H1 (cell line): ENCODE results near the gene ASH1L. TPM values are rescaled to one million over a fixed set of nuclear protein-coding genes. Genes with fewer than 3 reads are reported as not detected.

Experiments
- CTCF ChIA-PET: fragments of 300-600 bp; sonication (Branson Sonifier 250); formaldehyde crosslinking; loops from one replicate; lab custom pipeline; 2021; ENCODE audit not compliant: partially characterized antibody; lab: Charles Lee
- POLR2A ChIA-PET: fragments of 300-600 bp; sonication (Branson Sonifier 250); formaldehyde crosslinking; loops from one replicate; lab custom pipeline; 2021; ENCODE audit warnings: inconsistent platforms; ENCODE audit not compliant: partially characterized antibody; lab: Charles Lee
- DNase-seq, 2 experiments: peaks; one replicate each; pipeline versions ENCODE4 v3.0.0 to v3.0.0-alpha.2; 2010 to 2022; ENCODE audit warnings: low spot score in 2 of 2, low read depth in 1 of 2, mixed read lengths in 1 of 2
- FAIRE-seq: peaks from 2 replicates; lab custom pipeline; 2011; peaks lifted over from hg19 to GRCh38; lab: Jason Lieb, UNC
- H2AFZ ChIP-seq: 2 replicates; pipeline ENCODE4 v1.8.1; 2012; ENCODE audit warnings: low read length, inconsistent platforms
- H2AK5ac ChIP-seq: 2 replicates; pipeline ENCODE4 v1.6.1; 2013; ENCODE audit warnings: low read depth, low read length
- H2BK120ac ChIP-seq: replicated peaks from 2 replicates; pipeline ENCODE3; 2013; ENCODE audit warnings: low read depth, low read length, inconsistent platforms
- H2BK12ac ChIP-seq: 2 replicates; pipeline ENCODE4 v1.6.1; 2013; ENCODE audit warnings: low read depth, low read length
- H2BK15ac ChIP-seq: 2 replicates; pipeline ENCODE4 v1.6.1; 2013; ENCODE audit warnings: low read length
- H2BK20ac ChIP-seq: 2 replicates; pipeline ENCODE4 v1.6.1; 2013; ENCODE audit warnings: low read length
- H2BK5ac ChIP-seq: 2 replicates; pipeline ENCODE4 v1.6.1; 2013; ENCODE audit warnings: low read depth, low read length
- H3K14ac ChIP-seq: 2 replicates; pipeline ENCODE4 v1.6.1; 2013; ENCODE audit warnings: inconsistent platforms; ENCODE audit not compliant: insufficient read length
- H3K18ac ChIP-seq: 2 replicates; pipeline ENCODE4 v1.6.1; 2013; ENCODE audit warnings: low read length; ENCODE audit errors: extremely low read depth
- H3K23ac ChIP-seq: 2 replicates; pipeline ENCODE4 v1.6.1; 2013; ENCODE audit warnings: inconsistent platforms; ENCODE audit not compliant: insufficient read length
- H3K23me2 ChIP-seq: 2 replicates; pipeline ENCODE4 v1.6.1; 2013; ENCODE audit warnings: low read depth, low read length
- H3K27ac ChIP-seq: 2 replicates; pipeline ENCODE4 v1.6.1; 2011; ENCODE audit warnings: low read depth, low read length, inconsistent platforms
- H3K27me3 ChIP-seq, 4 experiments: replicated peaks in 1 of 4; 1 replicate in 1 of 4; 2 replicates in 3 of 4; pipeline versions ENCODE4 v1.6.1 to v1.8.1; 2011 to 2013; ENCODE audit warnings: low read length in 3 of 4, mild to moderate bottlenecking in 3 of 4, inconsistent platforms in 2 of 4, mixed read lengths in 2 of 4, moderate library complexity in 1 of 4; ENCODE audit not compliant: control insufficient read depth in 3 of 4, insufficient read depth in 3 of 4; ENCODE audit errors: extremely low read depth in 1 of 4
- H3K36me3 ChIP-seq, 4 experiments: 2 replicates each; pipeline versions ENCODE4 v1.6.1 to v1.8.1; 2011 to 2013; ENCODE audit warnings: mild to moderate bottlenecking in 4 of 4, low read length in 3 of 4, moderate library complexity in 2 of 4, control low read depth in 1 of 4, inconsistent platforms in 1 of 4; ENCODE audit not compliant: insufficient read depth in 4 of 4, control insufficient read depth in 2 of 4
- H3K4ac ChIP-seq: replicated peaks from 2 replicates; pipeline ENCODE3; 2013; ENCODE audit warnings: low read length, low read depth, mixed read lengths, inconsistent platforms; ENCODE audit not compliant: insufficient read length
- H3K4me1 ChIP-seq, 4 experiments: replicated peaks in 1 of 4; 1 replicate in 1 of 4; 2 replicates in 3 of 4; pipeline versions ENCODE4 v1.6.1 to v1.8.1; 2011 to 2013; ENCODE audit warnings: low read length in 3 of 4, inconsistent platforms in 2 of 4, mixed read lengths in 1 of 4; ENCODE audit not compliant: insufficient read depth in 4 of 4, control insufficient read depth in 3 of 4
- H3K4me2 ChIP-seq, 2 experiments: 2 replicates each; pipeline versions ENCODE4 v1.6.1 to v1.8.1; 2011 to 2013; ENCODE audit warnings: low read depth in 2 of 2, low read length in 2 of 2, control low read depth in 1 of 2, inconsistent platforms in 1 of 2, mild to moderate bottlenecking in 1 of 2; ENCODE audit not compliant: insufficient read depth in 1 of 2
- H3K4me3 ChIP-seq, 4 experiments: fragments of 200-600, 300-600 bp in 1 of 4; sonication (generic), shearing (Covaris generic), sonication (Bioruptor Twin) in 1 of 4; 2 replicates each; pipeline versions ENCODE4 v1.5.1 to v1.8.1; 2011 to 2016; ENCODE audit warnings: low read length in 4 of 4, low read depth in 3 of 4, control low read depth in 2 of 4, inconsistent platforms in 2 of 4, mild to moderate bottlenecking in 2 of 4, mixed read lengths in 1 of 4, moderate library complexity in 1 of 4; ENCODE audit not compliant: insufficient read depth in 2 of 4; ENCODE audit errors: extremely low read depth in 1 of 4
- H3K56ac ChIP-seq: replicated peaks from 2 replicates; pipeline ENCODE3; 2013; ENCODE audit warnings: low read depth, mild to moderate bottlenecking, mixed read lengths, low read length, inconsistent platforms; ENCODE audit not compliant: insufficient read length
- H3K79me1 ChIP-seq: 2 replicates; pipeline ENCODE4 v1.6.1; 2013; ENCODE audit warnings: low read depth, low read length, control low read depth
- H3K79me2 ChIP-seq, 2 experiments: 2 replicates each; pipeline versions ENCODE4 v1.6.1 to v1.8.1; 2012 to 2013; ENCODE audit warnings: low read length in 2 of 2, mild to moderate bottlenecking in 2 of 2, inconsistent platforms in 1 of 2; ENCODE audit not compliant: insufficient read depth in 2 of 2, control insufficient read depth in 1 of 2
- H3K9ac ChIP-seq, 4 experiments: replicated peaks in 1 of 4; 1 replicate in 1 of 4; 2 replicates in 3 of 4; pipeline versions ENCODE4 v1.6.1 to v1.8.1; 2011 to 2013; ENCODE audit warnings: low read depth in 3 of 4, low read length in 3 of 4, control low read depth in 2 of 4, mild to moderate bottlenecking in 2 of 4, moderate library complexity in 2 of 4, inconsistent platforms in 1 of 4; ENCODE audit errors: extremely low read depth in 1 of 4
- H3K9me3 ChIP-seq, 2 experiments: 2 replicates each; pipeline versions ENCODE4 v1.6.1 to v1.8.1; 2012 to 2013; ENCODE audit warnings: mild to moderate bottlenecking in 2 of 2, moderate library complexity in 2 of 2, control low read depth in 1 of 2, inconsistent platforms in 1 of 2, low read depth in 1 of 2, low read length in 1 of 2, mixed read lengths in 1 of 2; ENCODE audit not compliant: insufficient read depth in 2 of 2
- H4K20me1 ChIP-seq, 2 experiments: replicated peaks in 1 of 2; 2 replicates each; pipeline versions ENCODE3 to v1.8.1; 2011 to 2013; ENCODE audit warnings: inconsistent platforms in 2 of 2, low read length in 2 of 2, mild to moderate bottlenecking in 1 of 2; ENCODE audit not compliant: insufficient read depth in 2 of 2, control insufficient read depth in 1 of 2
- H4K5ac ChIP-seq: 2 replicates; pipeline ENCODE4 v1.6.1; 2013; ENCODE audit warnings: low read length, low read depth, mixed read lengths, inconsistent platforms; ENCODE audit not compliant: insufficient read length
- H4K8ac ChIP-seq: 2 replicates; pipeline ENCODE4 v1.8.0; 2013; ENCODE audit warnings: mild to moderate bottlenecking, moderate library complexity, low read length, inconsistent platforms; ENCODE audit not compliant: insufficient read depth; ENCODE audit errors: extremely low read depth
- H4K91ac ChIP-seq: replicated peaks from 2 replicates; pipeline ENCODE3; 2013; ENCODE audit warnings: low read length, mixed read lengths, inconsistent platforms; ENCODE audit not compliant: insufficient read length
- BCL11A ChIP-seq, 2 experiments: IDR thresholded peaks; one replicate each; pipeline ENCODE4 v1.6.1; 2011; ENCODE audit warnings: low read depth in 2 of 2, low read length in 2 of 2, mild to moderate bottlenecking in 2 of 2
- GTF2F1 ChIP-seq: IDR thresholded peaks from 2 replicates; pipeline ENCODE4 v1.6.1; 2012; ENCODE audit warnings: low read depth, low read length, improper control_type of control experiment, borderline replicate concordance
- JUN ChIP-seq: IDR thresholded peaks from 2 replicates; pipeline ENCODE4 v1.6.1; 2011; ENCODE audit warnings: low read depth, mild to moderate bottlenecking, improper control_type of control experiment, low read length
- MAFK ChIP-seq: IDR thresholded peaks from 2 replicates; pipeline ENCODE4 v1.6.1; 2012; ENCODE audit warnings: low read depth, mild to moderate bottlenecking, improper control_type of control experiment, low read length
- NRF1 ChIP-seq: IDR thresholded peaks from 2 replicates; pipeline ENCODE4 v1.6.1; 2011; ENCODE audit warnings: mild to moderate bottlenecking, low read depth, low read length, improper control_type of control experiment
- RAD21 ChIP-seq, 2 experiments: IDR thresholded peaks in 1 of 2; conservative IDR thresholded peaks in 1 of 2; 2 replicates each; pipeline ENCODE4 v1.6.1; 2011; ENCODE audit warnings: low read depth in 2 of 2, low read length in 2 of 2, improper control_type of control experiment in 1 of 2, inconsistent platforms in 1 of 2, mild to moderate bottlenecking in 1 of 2, moderate library complexity in 1 of 2
- RBBP5 ChIP-seq: IDR thresholded peaks from 2 replicates; pipeline ENCODE4 v1.7.1; 2012; ENCODE audit warnings: low read depth, mild to moderate bottlenecking, inconsistent platforms, low read length, moderate library complexity, borderline replicate concordance
- RXRA ChIP-seq: IDR thresholded peaks from 2 replicates; pipeline ENCODE4 v1.6.1; 2011; ENCODE audit warnings: low read depth, mild to moderate bottlenecking, low read length, moderate library complexity; ENCODE audit not compliant: insufficient read depth
- SAP30 ChIP-seq: fragments of 300-600 bp; sonication (generic); IDR thresholded peaks from 2 replicates; pipeline ENCODE4 v1.7.1; 2012; ENCODE audit warnings: low read length, moderate library complexity, mild to moderate bottlenecking, inconsistent platforms; ENCODE audit not compliant: insufficient read depth, insufficient replicate concordance
- SP2 ChIP-seq: IDR thresholded peaks from 2 replicates; pipeline ENCODE4 v1.6.1; 2012; ENCODE audit warnings: mild to moderate bottlenecking, low read length, inconsistent platforms
- TEAD4 ChIP-seq: IDR thresholded peaks from 2 replicates; pipeline ENCODE4 v1.6.1; 2012; ENCODE audit warnings: low read depth, low read length, inconsistent platforms, mixed read lengths
- WGBS, 2 experiments: shearing (Covaris generic) in 1 of 2; methylation state at CpG; one replicate each; pipeline versions ENCODE4 v1.1.6 to v1.1.7; 2013 to 2015; ENCODE audit warnings: low lambda C conversion rate in 2 of 2, mixed read lengths in 2 of 2, inconsistent platforms in 1 of 2, low coverage in 1 of 2, missing lambda C conversion rate in 1 of 2; ENCODE audit not compliant: insufficient replicate concordance in 2 of 2, insufficient coverage in 1 of 2, insufficient read length in 1 of 2; ENCODE audit errors: extremely low coverage in 1 of 2, missing lambda C conversion rate in 1 of 2; 5-methylcytosine and 5-hydroxymethylcytosine counted together
- polyA plus RNA-seq, 7 experiments: library from polyadenylated mRNA; depleted of rRNA in 3 of 7; stranded (reverse) in 5 of 7; unstranded in 2 of 7; fragments of >200 nt in 5 of 7; fragments of 200-250 nt in 2 of 7; gene quantifications; 1 replicate in 5 of 7; 2 replicates in 1 of 7; 4 replicates in 1 of 7; pipeline versions ENCODE4 v1.2.1 to v1.2.3, GENCODE V29; 2011 to 2013; ENCODE audit warnings: missing spikeins in 2 of 7, mixed read lengths in 2 of 7
- total RNA-seq: library from RNA; stranded (reverse); fragmentation: NEBNext Ultra II Directional; extraction: Animal tissue kit (Norgen Biotek cat#: 25700); gene quantifications from 2 replicates; pipeline ENCODE4 v1.2.1, GENCODE V29; 2021
- TF ChIP-seq, protein P1 (sequence below): IDR thresholded peaks from 2 replicates; pipeline ENCODE4 v1.6.1; 2011; ENCODE audit warnings: low read length, improper control_type of control experiment

Gene ASH1L
- total and polyA plus RNA-seq, 2 of the 8 experiments (the other 6 are each of a cell fraction or from before 2014, with no cell fraction given) = 7.5 to 27.6 TPM

DNA sequence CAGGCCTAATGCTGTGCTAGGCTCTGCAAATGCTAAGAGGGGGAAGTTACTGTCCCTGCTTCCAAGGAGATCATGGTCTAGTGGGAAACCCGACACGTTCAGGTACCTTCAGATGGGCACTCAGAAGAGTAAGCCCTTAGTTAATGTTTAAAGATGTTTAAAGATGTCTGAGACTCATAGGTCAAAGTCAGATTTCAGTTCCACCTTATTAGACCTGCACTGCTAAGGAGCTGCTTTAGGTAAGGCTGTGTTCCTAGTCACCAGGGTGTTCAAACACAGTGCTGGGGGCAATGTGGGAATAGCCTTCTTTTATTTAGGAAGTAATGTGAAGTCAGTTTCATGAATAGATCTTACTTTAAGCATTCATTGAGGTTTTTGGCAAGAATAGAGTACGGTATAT is 245.7 kb downstream of the ASH1L start:
- no peak overlapping the region for H3K18ac ChIP-seq
- H4K8ac ChIP-seq = no peak overlapping the region
- no peak overlapping the region for H3K4me3 ChIP-seq
- POLR2A ChIA-PET = interaction anchor here (1.2 to 4.6 kb wide), 3 partner anchors 9 to 40 kb away, joined by 3 to 14 read pairs (median 4); partner anchors contain the start of genes FDPS and HCN3
- DNase-seq (no peak), FAIRE-seq (no peak)
- no peak overlapping the region for H4K5ac ChIP-seq
- H3K36me3 ChIP-seq = peaks cover 9 to 52% (median 33%) of the 10 kb centered on the region in 4 experiments; a peak in 7 of 8 replicates
- CTCF ChIA-PET = interaction anchor here (1.0 to 15.0 kb wide), 7 partner anchors 9 to 66 kb away, joined by 3 to 227 read pairs (median 4); partner anchors contain the start of gene ENTREP3
- WGBS, 2 experiments = 90% methylated on average over 3 of the region's 3 CpGs; no CpG with 5 or more reads in 1 of the 2 experiments
- no peak overlapping the region for H2BK12ac ChIP-seq
- H2BK15ac ChIP-seq = no peak overlapping the region
- no peak overlapping the region for H3K4me2 ChIP-seq
- peaks cover 8% of the 10 kb centered on the region; the same call in 1 of the 2 replicates for H3K23me2 ChIP-seq
- H3K56ac ChIP-seq = no peak overlapping the region
- H3K9ac ChIP-seq = no peak overlapping the region
- no peak overlapping the region for H2AFZ ChIP-seq
- H3K4me1 ChIP-seq = peaks cover 2 to 12% (median 6%) of the 10 kb centered on the region in 4 experiments; a peak in 6 of 7 replicates
- no peaks in the 10 kb centered on the region for H3K9me3 ChIP-seq
- no peak overlapping the region for H4K91ac ChIP-seq
- H3K23ac ChIP-seq = no peak overlapping the region
- H3K27ac ChIP-seq = no peak overlapping the region
- no peak overlapping the region for H2BK5ac ChIP-seq
- no peak overlapping the region for H3K14ac ChIP-seq
- no peak overlapping the region for H2AK5ac ChIP-seq
- no peak overlapping the region for H2BK120ac ChIP-seq
- peaks cover 8% of the 10 kb centered on the region; the same call in 1 of the 2 replicates for H3K79me1 ChIP-seq
- H3K27me3 ChIP-seq = peaks cover 0 to 3% (median 2%) of the 10 kb centered on the region in 4 experiments; a peak in 4 of 7 replicates
- peaks cover 16 to 33% of the 10 kb centered on the region in 2 experiments for H4K20me1 ChIP-seq
- H3K4ac ChIP-seq = no peak overlapping the region
- H2BK20ac ChIP-seq = no peak overlapping the region
- peaks cover 0 to 10% of the 10 kb centered on the region in 2 experiments; a peak in 2 of 4 replicates for H3K79me2 ChIP-seq
- TF ChIP-seq RBBP5 (no peak), SP2 (no peak), RXRA (no peak), MAFK (no peak), TEAD4 (no peak), RAD21 (IDR thresholded peaks at IDR 0.05 in 1 of 2, conservative IDR thresholded peaks at IDR 0.05 in 1 of 2; ENCODE audit: low read depth in 2 of 2, low read length in 2 of 2) (no peak), SAP30 (no peak), NRF1 (no peak), BCL11A (IDR thresholded peaks at IDR 0.05; ENCODE audit: low read depth in 2 of 2, low read length in 2 of 2) (no peak), GTF2F1 (no peak), JUN (no peak)
- TF ChIP-seq, protein P1, sequence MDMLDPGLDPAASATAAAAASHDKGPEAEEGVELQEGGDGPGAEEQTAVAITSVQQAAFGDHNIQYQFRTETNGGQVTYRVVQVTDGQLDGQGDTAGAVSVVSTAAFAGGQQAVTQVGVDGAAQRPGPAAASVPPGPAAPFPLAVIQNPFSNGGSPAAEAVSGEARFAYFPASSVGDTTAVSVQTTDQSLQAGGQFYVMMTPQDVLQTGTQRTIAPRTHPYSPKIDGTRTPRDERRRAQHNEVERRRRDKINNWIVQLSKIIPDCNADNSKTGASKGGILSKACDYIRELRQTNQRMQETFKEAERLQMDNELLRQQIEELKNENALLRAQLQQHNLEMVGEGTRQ = no peak
